HCT116 (cell line): ENCODE measurements around the gene GALNS. TPM values are rescaled to one million over a fixed set of nuclear protein-coding genes. Genes with fewer than 3 reads are reported as not detected.

ENCODE experiments used
- ATAC-seq: fragments of 200-7000 bp; cut with Tn5 transposase; 2 replicates; pipeline ENCODE4 v1.9.1; 2020; ENCODE audit warnings: mild to moderate bottlenecking, moderate library complexity
- BruUV-seq: library from RNA; stranded (reverse); fragments of 400-500 nt; replicated peaks from 2 replicates; lab custom pipeline; 2021; lab: Mats Ljungman, UMichigan
- CTCF ChIA-PET: fragments of 300-600 bp; sonication (Branson Sonifier 250); formaldehyde crosslinking; loops from one replicate; lab custom pipeline; 2021; ENCODE audit warnings: antibody characterized with exemption; lab: Charles Lee
- POLR2A ChIA-PET: fragments of 300-600, 350-600 bp; sonication (Branson Sonifier 250); formaldehyde crosslinking; loops from one replicate; lab custom pipeline; 2021; ENCODE audit warnings: antibody characterized with exemption; lab: Charles Lee
- RAD21 ChIA-PET, 2 experiments: fragments of 300-600 bp; sonication (Branson Sonifier 250); formaldehyde crosslinking; loops; one replicate each; lab custom pipeline; 2023; ENCODE audit warnings: low total read pairs in 2 of 2; ENCODE audit not compliant: uncharacterized antibody in 2 of 2, unreplicated experiment in 2 of 2, low non-redundant PET in 1 of 2; lab: Charles Lee
- DNase-seq: peaks from one replicate; pipeline ENCODE4 v3.0.0-alpha.2; 2010; ENCODE audit warnings: low read depth, low spot score
- H2AFZ ChIP-seq: fragments of 200-600 bp; shearing (Covaris generic), sonication (generic); 2 replicates; pipeline ENCODE4 v1.6.1; 2017; ENCODE audit warnings: low read depth, mixed run types, mixed read lengths, antibody characterized with exemption, low read length; ENCODE audit not compliant: poor library complexity, severe bottlenecking
- H3K27ac ChIP-seq: 2 replicates; pipeline ENCODE4 v1.5.1; 2012; ENCODE audit warnings: low read depth, low read length
- H3K27me3 ChIP-seq: fragments of 200-600 bp; sonication (generic); 2 replicates; pipeline ENCODE4 v1.6.1; 2016; ENCODE audit warnings: mixed run types, low read length, mixed read lengths; ENCODE audit not compliant: insufficient read depth
- H3K36me3 ChIP-seq, 2 experiments: fragments of 200-500 bp in 1 of 2; fragments of 200-600 bp in 1 of 2; sonication (Bioruptor generic) in 1 of 2; sonication (generic) in 1 of 2; 2 replicates each; pipeline versions ENCODE4 v1.5.1 to v1.6.1; 2014 to 2016; ENCODE audit warnings: low read length in 2 of 2, inconsistent platforms in 1 of 2, mixed read lengths in 1 of 2, mixed run types in 1 of 2; ENCODE audit not compliant: insufficient read depth in 2 of 2, control insufficient read depth in 1 of 2
- H3K4me1 ChIP-seq, 2 experiments: fragments of 200-600 bp in 1 of 2; sonication (generic) in 1 of 2; 2 replicates each; pipeline versions ENCODE4 v1.5.1 to v1.6.1; 2012 to 2017; ENCODE audit warnings: low read length in 2 of 2, inconsistent platforms in 1 of 2, mild to moderate bottlenecking in 1 of 2, mixed read lengths in 1 of 2, mixed run types in 1 of 2, moderate library complexity in 1 of 2; ENCODE audit not compliant: insufficient read depth in 2 of 2, control insufficient read depth in 1 of 2
- H3K4me2 ChIP-seq: fragments of 200-600 bp; sonication (generic); 2 replicates; pipeline ENCODE4 v1.6.1; 2017; ENCODE audit warnings: mixed run types, low read length, mixed read lengths
- H3K4me3 ChIP-seq, 2 experiments: fragments of 200-600 bp in 1 of 2; sonication (generic) in 1 of 2; replicated peaks in 1 of 2; 2 replicates each; pipeline ENCODE4 v1.5.1; 2011 to 2016; ENCODE audit warnings: low read length in 2 of 2, control low read depth in 1 of 2, low read depth in 1 of 2, mild to moderate bottlenecking in 1 of 2, mixed read lengths in 1 of 2, mixed run types in 1 of 2
- H3K79me2 ChIP-seq: fragments of 200-600 bp; sonication (generic); 2 replicates; pipeline ENCODE4 v1.6.1; 2017; ENCODE audit warnings: mild to moderate bottlenecking, mixed run types, low read length, moderate library complexity, mixed read lengths; ENCODE audit not compliant: insufficient read depth
- H3K9ac ChIP-seq: fragments of 200-600 bp; sonication (generic); 2 replicates; pipeline ENCODE4 v1.6.1; 2016; ENCODE audit warnings: low read length, mixed read lengths
- H3K9me2 ChIP-seq: fragments of 200-600 bp; sonication (generic), shearing (Covaris generic); 2 replicates; pipeline ENCODE4 v1.6.1; 2017; ENCODE audit warnings: mixed run types, mild to moderate bottlenecking, moderate library complexity; ENCODE audit not compliant: insufficient read depth
- H3K9me3 ChIP-seq, 2 experiments: fragments of 200-500 bp in 1 of 2; fragments of 200-600 bp in 1 of 2; sonication (Bioruptor generic) in 1 of 2; sonication (generic) in 1 of 2; 2 replicates each; pipeline ENCODE4 v1.6.1; 2014 to 2017; ENCODE audit warnings: low read length in 2 of 2, mixed read lengths in 2 of 2, inconsistent platforms in 1 of 2, low read depth in 1 of 2, mild to moderate bottlenecking in 1 of 2, mixed run types in 1 of 2, moderate library complexity in 1 of 2; ENCODE audit not compliant: control insufficient read depth in 1 of 2, insufficient read depth in 1 of 2
- H4K20me1 ChIP-seq: fragments of 200-600 bp; sonication (generic), shearing (Covaris generic); 2 replicates; pipeline ENCODE4 v1.6.1; 2017; ENCODE audit warnings: mixed run types, mild to moderate bottlenecking, moderate library complexity; ENCODE audit not compliant: insufficient read depth
- ATF3 ChIP-seq: IDR thresholded peaks from 2 replicates; pipeline ENCODE4 v1.6.1; 2012
- EGR1 ChIP-seq: IDR thresholded peaks from 2 replicates; pipeline ENCODE4 v1.6.1; 2012; ENCODE audit warnings: low read depth
- ELF1 ChIP-seq: IDR thresholded peaks from 2 replicates; pipeline ENCODE4 v1.6.1; 2012; ENCODE audit warnings: low read depth, borderline replicate concordance
- EZH2 ChIP-seq: fragments of 200-600 bp; sonication (generic); IDR thresholded peaks from 2 replicates; pipeline ENCODE4 v1.6.1; 2017; ENCODE audit warnings: antibody characterized with exemption, mixed run types
- FOSL1 ChIP-seq: IDR thresholded peaks from 2 replicates; pipeline ENCODE4 v1.6.1; 2012; ENCODE audit warnings: low read depth
- JUND ChIP-seq: IDR thresholded peaks from 2 replicates; pipeline ENCODE4 v1.6.1; 2012
- POLR2AphosphoS5 ChIP-seq: IDR thresholded peaks from 2 replicates; pipeline ENCODE4 v1.6.1; 2011; ENCODE audit warnings: mild to moderate bottlenecking, low read depth, low read length, moderate library complexity
- SRF ChIP-seq: IDR thresholded peaks from 2 replicates; pipeline ENCODE4 v1.6.1; 2012; ENCODE audit warnings: low read depth
- intact Hi-C: fragments of 100-400 bp; cut with micrococcal nuclease; formaldehyde crosslinking; loops from 2 replicates; pipeline ENCODE4 v1.10.0; 2022
- total RNA-seq: library from RNA; stranded (reverse); gene quantifications from one replicate; pipeline ENCODE4 v1.2.1, GENCODE V29; 2021; ENCODE audit not compliant: unreplicated experiment
- TF ChIP-seq, protein P1 (sequence below), 3 experiments: fragments of 200-600 bp in 1 of 3; sonication (generic) in 1 of 3; IDR thresholded peaks in 2 of 3; conservative IDR thresholded peaks in 1 of 3; 2 replicates each; pipeline ENCODE4 v1.5.1; 2012 to 2017; ENCODE audit warnings: low read depth in 2 of 3, low read length in 2 of 3, antibody characterized with exemption in 1 of 3, borderline replicate concordance in 1 of 3, control low read depth in 1 of 3, mild to moderate bottlenecking in 1 of 3, mixed read lengths in 1 of 3, mixed run types in 1 of 3, moderate library complexity in 1 of 3; ENCODE audit not compliant: insufficient read depth in 1 of 3
- TF ChIP-seq, protein P2 (sequence below): IDR thresholded peaks from 2 replicates; pipeline ENCODE4 v1.6.1; 2011; ENCODE audit warnings: mild to moderate bottlenecking, low read length, moderate library complexity; ENCODE audit not compliant: insufficient replicate concordance; ENCODE audit errors: extremely low read depth
- TF ChIP-seq, protein P3 (sequence below): IDR thresholded peaks from 2 replicates; pipeline ENCODE4 v1.6.1; 2012; ENCODE audit warnings: low read depth

The GALNS gene
- total RNA-seq, 1 experiment from 2014 or later, result 44.6 TPM

- ChIA-PET RAD21 (no interaction called here), CTCF (no interaction called here), POLR2A (no interaction called here)
- Histone ChIP-seq H3K79me2 (no peaks in the 10 kb centered on the region), H3K27ac (no peak overlapping the region), H3K4me3 (no peak overlapping the region), H3K9me2 (no peaks in the 10 kb centered on the region), H3K4me1 (no peaks in the 10 kb centered on the region), H3K27me3 (no peaks in the 10 kb centered on the region), H3K36me3 (no peaks in the 10 kb centered on the region), H4K20me1 (no peaks in the 10 kb centered on the region), H3K9me3 (no peaks in the 10 kb centered on the region), H2AFZ (no peak overlapping the region), H3K9ac (no peak overlapping the region), H3K4me2 (no peak overlapping the region)
- BruUV-seq, result no TSS peak
- DNase-seq (no peak), ATAC-seq (no peak)
- intact Hi-C loops, result no loop called here
- TF ChIP-seq, protein P1, sequence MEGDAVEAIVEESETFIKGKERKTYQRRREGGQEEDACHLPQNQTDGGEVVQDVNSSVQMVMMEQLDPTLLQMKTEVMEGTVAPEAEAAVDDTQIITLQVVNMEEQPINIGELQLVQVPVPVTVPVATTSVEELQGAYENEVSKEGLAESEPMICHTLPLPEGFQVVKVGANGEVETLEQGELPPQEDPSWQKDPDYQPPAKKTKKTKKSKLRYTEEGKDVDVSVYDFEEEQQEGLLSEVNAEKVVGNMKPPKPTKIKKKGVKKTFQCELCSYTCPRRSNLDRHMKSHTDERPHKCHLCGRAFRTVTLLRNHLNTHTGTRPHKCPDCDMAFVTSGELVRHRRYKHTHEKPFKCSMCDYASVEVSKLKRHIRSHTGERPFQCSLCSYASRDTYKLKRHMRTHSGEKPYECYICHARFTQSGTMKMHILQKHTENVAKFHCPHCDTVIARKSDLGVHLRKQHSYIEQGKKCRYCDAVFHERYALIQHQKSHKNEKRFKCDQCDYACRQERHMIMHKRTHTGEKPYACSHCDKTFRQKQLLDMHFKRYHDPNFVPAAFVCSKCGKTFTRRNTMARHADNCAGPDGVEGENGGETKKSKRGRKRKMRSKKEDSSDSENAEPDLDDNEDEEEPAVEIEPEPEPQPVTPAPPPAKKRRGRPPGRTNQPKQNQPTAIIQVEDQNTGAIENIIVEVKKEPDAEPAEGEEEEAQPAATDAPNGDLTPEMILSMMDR (IDR thresholded peaks at IDR 0.05 in 2 of 3, conservative IDR thresholded peaks at IDR 0.05 in 1 of 3; ENCODE audit: borderline replicate concordance in 1 of 3, insufficient read depth in 1 of 3, low read depth in 2 of 3, low read length in 2 of 3), result no peak
- TF ChIP-seq SRF, result no peak
Measured at GRCh38 chr16:88871349-88871702, 14.6 kb upstream of the GALNS start.

DNA sequence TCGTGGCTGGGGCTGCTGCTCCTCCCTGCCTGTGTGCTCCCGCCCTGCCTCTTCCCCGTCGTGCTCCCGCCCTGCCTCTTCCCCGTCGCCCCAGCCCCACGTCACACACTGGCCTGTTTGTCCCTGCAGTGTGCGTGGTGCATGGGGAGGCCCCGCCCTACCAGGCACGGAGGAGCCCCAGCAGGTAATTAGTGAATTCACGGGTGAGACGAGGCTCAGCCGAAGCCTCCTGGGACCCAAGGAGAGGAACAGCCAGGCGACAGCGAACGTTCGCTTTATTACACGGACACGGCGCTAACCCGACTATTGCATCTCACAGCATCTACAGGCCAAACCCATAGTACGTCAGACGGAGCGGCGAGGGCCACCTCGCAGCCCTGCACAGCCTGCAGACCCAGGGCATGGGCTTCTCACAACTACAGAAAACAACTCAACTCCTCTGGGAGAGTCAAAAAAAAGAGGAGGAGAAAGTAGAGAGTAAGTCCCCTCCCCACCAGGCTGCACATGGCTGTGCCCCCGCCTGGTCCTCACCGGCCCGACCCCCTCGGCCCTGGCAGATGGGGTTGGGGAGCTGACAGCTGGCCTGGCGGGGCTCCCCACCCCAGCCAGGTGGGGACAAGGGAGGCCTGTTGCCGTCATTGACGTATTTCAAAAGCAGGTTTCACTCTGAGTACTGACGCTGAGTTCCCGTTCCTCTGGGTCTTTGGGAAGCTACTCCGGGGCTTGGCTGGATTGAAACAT is 14.0 kb upstream of the GALNS start:
- Histone ChIP-seq H3K4me3 (no peak overlapping the region), H2AFZ (no peak overlapping the region), H3K79me2 (no peaks in the 10 kb centered on the region), H3K9ac (no peak overlapping the region), H3K36me3 (no peaks in the 10 kb centered on the region), H3K27me3 (no peaks in the 10 kb centered on the region), H3K4me1 (no peaks in the 10 kb centered on the region), H3K4me2 (no peak overlapping the region), H3K27ac (no peak overlapping the region), H3K9me3 (no peaks in the 10 kb centered on the region), H4K20me1 (no peaks in the 10 kb centered on the region), H3K9me2 (no peaks in the 10 kb centered on the region)
- CTCF ChIA-PET, result no interaction called here
- POLR2A ChIA-PET, result no interaction called here
- DNase-seq (no peak), ATAC-seq (no peak)
- BruUV-seq, result no TSS peak
- RAD21 ChIA-PET, result no interaction called here
- intact Hi-C loops, result no loop called here
- TF ChIP-seq ELF1, result no peak
- TF ChIP-seq EGR1, result no peak
- no peak for TF ChIP-seq EZH2
- TF ChIP-seq, protein P2, sequence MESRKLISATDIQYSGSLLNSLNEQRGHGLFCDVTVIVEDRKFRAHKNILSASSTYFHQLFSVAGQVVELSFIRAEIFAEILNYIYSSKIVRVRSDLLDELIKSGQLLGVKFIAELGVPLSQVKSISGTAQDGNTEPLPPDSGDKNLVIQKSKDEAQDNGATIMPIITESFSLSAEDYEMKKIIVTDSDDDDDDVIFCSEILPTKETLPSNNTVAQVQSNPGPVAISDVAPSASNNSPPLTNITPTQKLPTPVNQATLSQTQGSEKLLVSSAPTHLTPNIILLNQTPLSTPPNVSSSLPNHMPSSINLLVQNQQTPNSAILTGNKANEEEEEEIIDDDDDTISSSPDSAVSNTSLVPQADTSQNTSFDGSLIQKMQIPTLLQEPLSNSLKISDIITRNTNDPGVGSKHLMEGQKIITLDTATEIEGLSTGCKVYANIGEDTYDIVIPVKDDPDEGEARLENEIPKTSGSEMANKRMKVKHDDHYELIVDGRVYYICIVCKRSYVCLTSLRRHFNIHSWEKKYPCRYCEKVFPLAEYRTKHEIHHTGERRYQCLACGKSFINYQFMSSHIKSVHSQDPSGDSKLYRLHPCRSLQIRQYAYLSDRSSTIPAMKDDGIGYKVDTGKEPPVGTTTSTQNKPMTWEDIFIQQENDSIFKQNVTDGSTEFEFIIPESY, result no peak
- TF ChIP-seq, protein P3, sequence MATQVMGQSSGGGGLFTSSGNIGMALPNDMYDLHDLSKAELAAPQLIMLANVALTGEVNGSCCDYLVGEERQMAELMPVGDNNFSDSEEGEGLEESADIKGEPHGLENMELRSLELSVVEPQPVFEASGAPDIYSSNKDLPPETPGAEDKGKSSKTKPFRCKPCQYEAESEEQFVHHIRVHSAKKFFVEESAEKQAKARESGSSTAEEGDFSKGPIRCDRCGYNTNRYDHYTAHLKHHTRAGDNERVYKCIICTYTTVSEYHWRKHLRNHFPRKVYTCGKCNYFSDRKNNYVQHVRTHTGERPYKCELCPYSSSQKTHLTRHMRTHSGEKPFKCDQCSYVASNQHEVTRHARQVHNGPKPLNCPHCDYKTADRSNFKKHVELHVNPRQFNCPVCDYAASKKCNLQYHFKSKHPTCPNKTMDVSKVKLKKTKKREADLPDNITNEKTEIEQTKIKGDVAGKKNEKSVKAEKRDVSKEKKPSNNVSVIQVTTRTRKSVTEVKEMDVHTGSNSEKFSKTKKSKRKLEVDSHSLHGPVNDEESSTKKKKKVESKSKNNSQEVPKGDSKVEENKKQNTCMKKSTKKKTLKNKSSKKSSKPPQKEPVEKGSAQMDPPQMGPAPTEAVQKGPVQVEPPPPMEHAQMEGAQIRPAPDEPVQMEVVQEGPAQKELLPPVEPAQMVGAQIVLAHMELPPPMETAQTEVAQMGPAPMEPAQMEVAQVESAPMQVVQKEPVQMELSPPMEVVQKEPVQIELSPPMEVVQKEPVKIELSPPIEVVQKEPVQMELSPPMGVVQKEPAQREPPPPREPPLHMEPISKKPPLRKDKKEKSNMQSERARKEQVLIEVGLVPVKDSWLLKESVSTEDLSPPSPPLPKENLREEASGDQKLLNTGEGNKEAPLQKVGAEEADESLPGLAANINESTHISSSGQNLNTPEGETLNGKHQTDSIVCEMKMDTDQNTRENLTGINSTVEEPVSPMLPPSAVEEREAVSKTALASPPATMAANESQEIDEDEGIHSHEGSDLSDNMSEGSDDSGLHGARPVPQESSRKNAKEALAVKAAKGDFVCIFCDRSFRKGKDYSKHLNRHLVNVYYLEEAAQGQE, result no peak
- TF ChIP-seq POLR2AphosphoS5, result no peak
- TF ChIP-seq JUND, result no peak
- no peak for TF ChIP-seq FOSL1
- no peak for TF ChIP-seq ATF3
